CD4-positive, alpha-beta T cell (primary cell): ENCODE results near the gene TMEM131L. TPM values are rescaled to one million over a fixed set of nuclear protein-coding genes. Genes with fewer than 3 reads are reported as not detected.

Experiments
- ATAC-seq: fragments of 200-7000 bp; cut with Tn5 transposase; one replicate; pipeline ENCODE4 v1.10.0; 2022; ENCODE audit warnings: mild to moderate bottlenecking; ENCODE audit not compliant: poor library complexity
- CTCF ChIA-PET: fragments of 350-600 bp; sonication (Branson Sonifier 250); formaldehyde crosslinking; loops from one replicate; lab custom pipeline; 2021; ENCODE audit warnings: antibody characterized with exemption, inconsistent platforms; lab: Charles Lee
- POLR2A ChIA-PET: fragments of 350-600 bp; sonication (Branson Sonifier 250); formaldehyde crosslinking; loops from one replicate; lab custom pipeline; 2021; ENCODE audit warnings: antibody characterized with exemption, inconsistent platforms; lab: Charles Lee
- DNase-seq, 14 experiments: peaks; one replicate each; pipeline ENCODE4 v3.0.0-alpha.2; 2013 to 2020; ENCODE audit warnings: mixed read lengths in 2 of 14
- H3K27ac ChIP-seq, 2 donors: one replicate each; pipeline versions ENCODE4 v1.5.1 to v1.7.0; 2013; ENCODE audit warnings: low read length in 2 of 2, low read depth in 1 of 2, mild to moderate bottlenecking in 1 of 2
- H3K27me3 ChIP-seq, 2 experiments: 1 replicate in 1 of 2; 2 replicates in 1 of 2; pipeline versions ENCODE4 v1.6.1 to v1.7.0; 2013; ENCODE audit warnings: low read length in 2 of 2, control low read depth in 1 of 2, mild to moderate bottlenecking in 1 of 2, moderate library complexity in 1 of 2; ENCODE audit not compliant: insufficient read depth in 2 of 2, control insufficient read depth in 1 of 2
- H3K36me3 ChIP-seq: one replicate; pipeline ENCODE4 v1.6.1; 2013; ENCODE audit warnings: low read length, control low read depth; ENCODE audit not compliant: insufficient read depth
- H3K4me1 ChIP-seq: one replicate; pipeline ENCODE4 v1.6.1; 2013; ENCODE audit warnings: low read length, control low read depth; ENCODE audit not compliant: insufficient read depth
- H3K4me3 ChIP-seq: one replicate; pipeline ENCODE4 v1.5.1; 2013; ENCODE audit warnings: mild to moderate bottlenecking, low read length, moderate library complexity
- H3K9me3 ChIP-seq, 2 experiments: 1 replicate in 1 of 2; 2 replicates in 1 of 2; pipeline versions ENCODE4 v1.6.1 to v1.7.0; 2013; ENCODE audit warnings: low read length in 2 of 2, mild to moderate bottlenecking in 2 of 2, control low read depth in 1 of 2, moderate library complexity in 1 of 2; ENCODE audit not compliant: control insufficient read depth in 1 of 2, insufficient read depth in 1 of 2
- H3K27ac Mint-ChIP-seq: one replicate; pipeline ENCODE4 v1.8.0; 2020; ENCODE audit warnings: mixed read lengths
- H3K27me3 Mint-ChIP-seq: one replicate; pipeline ENCODE4 v1.8.0; 2021; ENCODE audit warnings: mixed read lengths
- H3K36me3 Mint-ChIP-seq: one replicate; pipeline ENCODE4 v1.8.0; 2021; ENCODE audit warnings: low read depth, mixed read lengths
- H3K4me1 Mint-ChIP-seq: one replicate; pipeline ENCODE4 v1.8.0; 2021; ENCODE audit warnings: low read depth, mixed read lengths
- H3K4me3 Mint-ChIP-seq: one replicate; pipeline ENCODE4 v1.8.0; 2020; ENCODE audit warnings: mild to moderate bottlenecking, mixed read lengths
- H3K9me3 Mint-ChIP-seq: one replicate; pipeline ENCODE4 v1.8.0; 2020; ENCODE audit warnings: mixed read lengths
- CTCF ChIP-seq: fragments of 200-600 bp; IDR thresholded peaks from one replicate; pipeline ENCODE4 v1.8.0; 2022; ENCODE audit warnings: antibody characterized with exemption, mild to moderate bottlenecking
- intact Hi-C, 2 experiments: fragments of 100-400 bp; cut with DNase I in 1 of 2; cut with micrococcal nuclease in 1 of 2; formaldehyde crosslinking; loops; one replicate each; pipeline versions ENCODE4 v1.15.1 to v1.9.0; 2023 to 2025; cut with DNase I, micrococcal nuclease
- total RNA-seq, 174 experiments: library from RNA in 2 of 174; stranded (reverse) in 2 of 174; gene quantifications; one replicate each; pipeline ENCODE4 v1.2.3 and lab custom pipeline; 2021 to 2026

Gene TMEM131L
- total RNA-seq, 2 experiments from 2014 or later = 101 to 106 TPM

- H3K4me3 Mint-ChIP-seq = no peak overlapping the region
- peaks cover 97% of the 10 kb centered on the region for H3K36me3 Mint-ChIP-seq
- ChIA-PET CTCF (no interaction called here), POLR2A (interaction anchor here (0.6 to 0.9 kb wide), 3 partner anchors 12 to 170 kb away, joined by 3 read pairs; no protein-coding TSS in a partner anchor)
- no peak for TF ChIP-seq CTCF
- peak overlapping the region; percentile 22 for H3K27ac Mint-ChIP-seq
- Histone ChIP-seq H3K36me3 (peaks cover 97% of the 10 kb centered on the region), H3K27ac (no peak overlapping the region), H3K27me3 (no peaks in the 10 kb centered on the region), H3K4me3 (no peak overlapping the region), H3K4me1 (no peaks in the 10 kb centered on the region), H3K9me3 (no peaks in the 10 kb centered on the region)
- H3K4me1 Mint-ChIP-seq = peaks cover 15% of the 10 kb centered on the region
- no peaks in the 10 kb centered on the region for H3K9me3 Mint-ChIP-seq
- no peaks in the 10 kb centered on the region for H3K27me3 Mint-ChIP-seq
- intact Hi-C loops = no loop called here
- DNase-seq = no peak
- no peak for ATAC-seq
Observed at GRCh38 chr4:153592064-153592463, 125.9 kb downstream of the TMEM131L start.

- H3K27me3 Mint-ChIP-seq = no peaks in the 10 kb centered on the region
- no peak overlapping the region for H3K4me3 Mint-ChIP-seq
- peaks cover 96% of the 10 kb centered on the region for H3K36me3 Mint-ChIP-seq
Observed at GRCh38 chr4:153593161-153593560, 127.0 kb downstream of the TMEM131L start.

GRCh38 chr4:153594210-153594609 is 128.1 kb downstream of the TMEM131L start:
- ChIA-PET POLR2A (no interaction called here), CTCF (interaction anchor here (0.7 to 1.6 kb wide), 2 partner anchors 53 to 250 kb away, joined by 3 read pairs; no protein-coding TSS in a partner anchor)
- no peaks in the 10 kb centered on the region for H3K27me3 ChIP-seq
- ATAC-seq = no peak
- no peak overlapping the region for H3K27ac ChIP-seq
- H3K27me3 Mint-ChIP-seq = no peaks in the 10 kb centered on the region
- intact Hi-C loops = no loop called here
- H3K27ac Mint-ChIP-seq = no peak overlapping the region
- H3K36me3 Mint-ChIP-seq = peaks cover 96% of the 10 kb centered on the region
- H3K9me3 ChIP-seq = no peaks in the 10 kb centered on the region
- no peaks in the 10 kb centered on the region for H3K9me3 Mint-ChIP-seq
- peaks cover 98% of the 10 kb centered on the region for H3K36me3 ChIP-seq
- no peak overlapping the region for H3K4me3 Mint-ChIP-seq
- no peak overlapping the region for H3K4me3 ChIP-seq
- H3K4me1 ChIP-seq = no peaks in the 10 kb centered on the region
- no peak for TF ChIP-seq CTCF
- no peak for DNase-seq
- peaks cover 22% of the 10 kb centered on the region for H3K4me1 Mint-ChIP-seq

More at GRCh38 chr4:153593161-153593560, 127.0 kb downstream of the TMEM131L start:
- H3K27me3 ChIP-seq = no peaks in the 10 kb centered on the region
- Mint-ChIP-seq H3K9me3 (no peaks in the 10 kb centered on the region), H3K27ac (no peak overlapping the region), H3K4me1 (peaks cover 17% of the 10 kb centered on the region)
- DNase-seq (no peak), ATAC-seq (no peak)
- no peak overlapping the region for H3K4me3 ChIP-seq
- ChIA-PET POLR2A (no interaction called here), CTCF (interaction anchor here (1.6 kb wide), 1 partner anchor 52 kb away, joined by 3 read pairs; no protein-coding TSS in a partner anchor)
- no peaks in the 10 kb centered on the region for H3K4me1 ChIP-seq
- intact Hi-C loops = no loop called here
- no peaks in the 10 kb centered on the region for H3K9me3 ChIP-seq
- no peak overlapping the region for H3K27ac ChIP-seq
- peaks cover 98% of the 10 kb centered on the region for H3K36me3 ChIP-seq
- TF ChIP-seq CTCF = no peak
